Activated naive CD8-positive, alpha-beta T cell treated with anti-CD3 and anti-CD28 coated beads, Interleukin-2, amount 50 U/mL, for 24 hours (primary cell): ENCODE results near the gene LRGUK.
"Not testable (repeated sequence)": the region's sequence is repeated elsewhere in the genome, so short reads cannot be mapped to it uniquely, and the experiment has no call there.

Source experiments
- ATAC-seq: fragments of 150-1000 bp; cut with Tn5 transposase; one replicate; pipeline ENCODE4 v1.10.0; 2021
- DNase-seq: peaks from one replicate; pipeline ENCODE4 v3.0.0; 2021
- H3K27ac Mint-ChIP-seq: one replicate; pipeline ENCODE4 v1.8.0; 2021; ENCODE audit warnings: mild to moderate bottlenecking, mixed read lengths
- H3K27me3 Mint-ChIP-seq: one replicate; pipeline ENCODE4 v1.8.0; 2021; ENCODE audit warnings: mixed read lengths
- H3K36me3 Mint-ChIP-seq: one replicate; pipeline ENCODE4 v1.8.0; 2021; ENCODE audit warnings: low read depth, mixed read lengths
- H3K4me1 Mint-ChIP-seq: one replicate; pipeline ENCODE4 v1.8.0; 2021; ENCODE audit warnings: mixed read lengths
- H3K4me3 Mint-ChIP-seq: one replicate; pipeline ENCODE4 v1.8.0; 2021; ENCODE audit warnings: mild to moderate bottlenecking, moderate library complexity, mixed read lengths
- H3K9me3 Mint-ChIP-seq: one replicate; pipeline ENCODE4 v1.8.0; 2021; ENCODE audit warnings: mixed read lengths

LRGUK gene

DNA sequence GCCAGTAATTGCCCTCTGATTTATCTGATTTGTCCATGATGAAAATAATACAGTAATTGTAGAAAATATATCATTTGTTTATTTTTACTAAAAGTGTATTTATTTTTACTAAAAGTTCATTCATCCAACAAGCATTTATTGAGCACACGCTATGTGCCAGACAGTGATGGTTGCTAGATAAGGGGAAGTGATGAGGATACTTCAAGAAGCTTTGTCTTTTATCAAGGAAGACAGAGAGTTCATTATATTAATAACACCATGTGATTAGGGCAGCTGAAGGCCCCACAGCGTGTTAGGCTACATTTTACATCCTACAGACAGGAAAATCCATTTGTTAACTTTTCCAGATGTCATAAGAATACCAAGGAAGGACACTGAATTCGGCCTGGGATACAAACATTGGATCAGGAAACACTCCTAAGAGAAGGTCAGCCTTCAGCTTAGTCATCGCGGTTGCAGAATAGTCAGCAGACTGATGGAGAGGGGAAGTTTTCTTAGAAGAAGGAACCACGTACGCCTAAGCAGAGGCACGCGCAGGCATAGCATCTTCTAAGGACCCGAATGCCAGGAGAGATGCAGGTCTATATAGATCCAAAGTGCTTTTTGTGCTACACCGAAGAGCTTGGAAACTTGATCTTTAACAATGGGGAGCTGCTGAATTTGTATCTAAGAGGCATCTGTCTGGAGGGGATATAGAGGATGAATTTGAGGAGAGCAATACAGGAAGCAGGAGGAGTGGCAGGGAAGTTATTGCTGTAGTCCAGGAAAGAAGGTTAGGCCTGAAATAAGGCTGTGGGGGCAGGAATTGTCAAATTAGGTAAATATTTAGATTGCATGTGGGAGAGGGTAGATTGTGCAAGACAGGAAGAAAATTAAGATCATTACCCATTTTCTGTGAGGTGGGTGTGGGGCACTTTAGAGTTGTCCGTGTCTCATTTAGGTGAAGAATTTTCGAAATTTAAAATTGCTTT lies 85.7 kb downstream of the LRGUK start:
- DNase-seq (no peak), ATAC-seq (no peak)
- H3K36me3 Mint-ChIP-seq: no peaks in the 10 kb centered on the region
- H3K4me1 Mint-ChIP-seq: no peaks in the 10 kb centered on the region
- no peaks in the 10 kb centered on the region for H3K9me3 Mint-ChIP-seq
- H3K27ac Mint-ChIP-seq: no peak overlapping the region
- no peak overlapping the region for H3K4me3 Mint-ChIP-seq
- H3K27me3 Mint-ChIP-seq: peaks cover 2% of the 10 kb centered on the region

DNA sequence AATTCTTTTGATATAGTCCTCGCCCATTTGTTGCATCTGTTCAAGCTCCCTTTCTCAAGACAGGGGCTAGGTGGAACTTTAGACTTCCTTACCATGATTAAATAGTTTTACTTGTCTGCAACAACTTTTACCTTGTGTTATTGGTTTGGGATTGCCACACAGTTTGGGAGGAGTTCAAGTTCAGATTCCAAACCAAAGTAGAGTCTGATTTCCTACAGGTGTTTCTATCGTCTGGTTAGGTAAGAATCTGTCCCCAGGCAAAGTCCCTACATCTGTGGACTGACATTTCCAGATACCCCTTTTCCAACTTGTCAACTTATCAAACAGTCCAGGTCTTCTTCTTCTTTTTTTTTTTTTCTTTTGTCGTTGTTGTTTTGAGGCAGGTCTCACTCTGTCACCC lies 93.1 kb downstream of the LRGUK start:
- H3K4me1 Mint-ChIP-seq: no peaks in the 10 kb centered on the region
- H3K27me3 Mint-ChIP-seq: peaks cover 6% of the 10 kb centered on the region
- ATAC-seq: no peak
- DNase-seq: no peak
- H3K4me3 Mint-ChIP-seq: no peak overlapping the region
- no peak overlapping the region for H3K27ac Mint-ChIP-seq
- no peaks in the 10 kb centered on the region for H3K36me3 Mint-ChIP-seq
- no peaks in the 10 kb centered on the region for H3K9me3 Mint-ChIP-seq

DNA sequence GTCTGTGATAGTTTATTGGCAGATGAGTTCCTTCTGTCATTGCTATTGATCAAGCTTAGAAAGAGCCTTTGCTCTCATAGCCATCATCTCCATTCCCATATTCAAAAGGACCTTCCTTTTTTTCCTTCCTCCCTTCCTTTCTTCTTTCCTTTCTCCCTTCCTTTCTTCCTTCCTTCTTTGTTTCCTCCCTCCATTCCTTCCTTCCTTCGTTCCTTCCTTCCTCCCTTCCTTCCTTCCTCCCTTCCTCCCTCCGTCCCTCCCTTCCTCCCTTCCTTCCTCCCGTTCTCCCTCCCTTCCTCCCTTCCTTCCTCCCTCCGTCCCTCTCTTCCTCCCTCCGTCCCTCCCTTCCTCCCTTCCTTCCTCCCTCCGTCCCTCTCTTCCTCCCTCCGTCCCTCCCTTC lies 104.2 kb downstream of the LRGUK start:
- DNase-seq, H3K4me1 Mint-ChIP-seq, H3K27ac Mint-ChIP-seq, ATAC-seq, H3K36me3 Mint-ChIP-seq, H3K4me3 Mint-ChIP-seq: not testable (repeated sequence)
- Mint-ChIP-seq H3K9me3 (peaks cover 10% of the 10 kb centered on the region), H3K27me3 (peaks cover 12% of the 10 kb centered on the region)

DNA sequence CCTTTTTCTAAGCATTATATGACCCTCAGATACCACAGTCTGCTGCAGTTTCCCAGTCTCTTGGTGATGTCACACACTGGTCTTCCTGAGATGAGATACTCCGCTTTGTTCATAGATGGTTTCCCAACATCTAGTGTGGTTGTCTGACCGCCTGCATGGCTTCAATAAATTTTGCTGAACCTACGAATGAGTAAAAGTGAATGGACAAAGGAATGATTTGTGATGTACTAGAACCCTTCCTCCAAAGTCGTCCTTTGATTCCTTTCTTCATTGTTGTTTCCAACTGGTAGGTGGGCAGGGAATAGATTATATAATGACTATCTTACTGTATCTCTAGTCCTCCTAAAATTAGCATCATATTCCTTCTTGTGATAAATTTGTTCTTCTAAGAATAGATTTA lies 107.1 kb downstream of the LRGUK start:
- Mint-ChIP-seq H3K9me3 (peaks cover 7% of the 10 kb centered on the region), H3K27ac (no peak overlapping the region), H3K36me3 (no peaks in the 10 kb centered on the region), H3K4me1 (no peaks in the 10 kb centered on the region), H3K4me3 (no peak overlapping the region), H3K27me3 (peaks cover 17% of the 10 kb centered on the region)
- ATAC-seq: no peak
- no peak for DNase-seq

DNA sequence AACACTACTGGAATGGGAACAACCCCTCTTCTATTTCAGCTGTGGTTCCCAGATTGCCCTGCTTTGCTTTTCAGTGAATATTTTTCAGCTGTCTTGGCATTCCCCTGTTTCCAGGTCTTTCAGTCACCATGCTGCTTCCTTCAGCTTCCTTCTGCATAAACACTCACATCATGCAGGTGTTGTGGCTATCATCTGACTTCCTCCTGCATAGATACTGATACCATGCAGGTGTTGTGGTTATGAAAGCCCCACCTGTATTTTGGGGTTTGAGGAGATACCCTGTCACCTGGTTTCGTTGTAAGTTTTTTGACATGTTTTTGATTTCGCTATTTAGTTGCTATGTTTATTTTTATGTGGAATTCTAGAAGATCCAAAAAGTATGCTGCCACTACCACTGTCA lies 118.1 kb downstream of the LRGUK start:
- ATAC-seq (no peak), DNase-seq (no peak)
- H3K27me3 Mint-ChIP-seq: peaks cover 3% of the 10 kb centered on the region
- H3K4me3 Mint-ChIP-seq: no peak overlapping the region
- H3K36me3 Mint-ChIP-seq: no peaks in the 10 kb centered on the region
- no peaks in the 10 kb centered on the region for H3K4me1 Mint-ChIP-seq
- peaks cover 5% of the 10 kb centered on the region for H3K9me3 Mint-ChIP-seq
- H3K27ac Mint-ChIP-seq: no peak overlapping the region

DNA sequence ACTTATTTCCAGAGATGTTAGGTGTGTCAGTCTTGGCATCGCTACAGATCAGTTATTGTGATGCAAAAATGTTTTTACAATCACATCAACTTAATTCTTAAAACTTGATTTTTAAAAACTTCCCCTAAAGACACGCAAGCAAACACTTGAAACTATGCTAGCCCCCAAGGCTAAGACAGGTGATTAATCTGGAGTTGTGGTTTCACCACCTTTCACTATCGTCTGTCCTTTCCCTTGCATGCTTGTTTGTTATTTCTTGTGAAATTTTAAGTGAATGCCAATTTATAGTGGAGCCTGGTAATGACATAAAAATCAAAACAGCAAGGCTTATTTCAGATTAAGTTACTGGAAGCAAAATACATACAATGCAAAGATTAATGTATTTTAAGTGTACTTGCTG lies 119.2 kb downstream of the LRGUK start:
- Mint-ChIP-seq H3K4me1 (no peaks in the 10 kb centered on the region), H3K36me3 (no peaks in the 10 kb centered on the region), H3K27me3 (peaks cover 7% of the 10 kb centered on the region), H3K4me3 (no peak overlapping the region), H3K27ac (no peak overlapping the region), H3K9me3 (no peaks in the 10 kb centered on the region)
- DNase-seq (no peak), ATAC-seq (no peak)

DNA sequence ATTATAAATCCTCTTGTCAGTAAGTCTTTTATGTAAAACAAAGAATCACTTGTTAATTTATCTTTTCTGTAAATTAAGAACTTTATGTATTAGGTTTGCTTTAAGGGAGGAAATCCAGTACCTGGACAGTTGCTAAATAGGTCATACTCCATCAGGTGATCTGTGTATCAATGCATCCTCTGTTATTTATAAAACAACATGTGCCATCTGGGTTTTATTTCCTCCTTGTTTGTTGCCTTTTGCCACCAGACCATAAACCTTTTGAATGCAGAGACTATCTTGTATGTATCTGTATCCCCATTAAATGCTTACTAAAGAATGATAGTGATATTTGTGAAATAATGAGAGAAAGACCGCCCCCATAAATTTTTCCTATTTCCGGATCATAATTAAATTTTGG lies 119.6 kb downstream of the LRGUK start:
- H3K9me3 Mint-ChIP-seq: no peaks in the 10 kb centered on the region
- no peak overlapping the region for H3K4me3 Mint-ChIP-seq
- DNase-seq: no peak
- no peak overlapping the region for H3K27ac Mint-ChIP-seq
- H3K4me1 Mint-ChIP-seq: no peaks in the 10 kb centered on the region
- H3K27me3 Mint-ChIP-seq: peaks cover 7% of the 10 kb centered on the region
- no peak for ATAC-seq
- no peaks in the 10 kb centered on the region for H3K36me3 Mint-ChIP-seq

DNA sequence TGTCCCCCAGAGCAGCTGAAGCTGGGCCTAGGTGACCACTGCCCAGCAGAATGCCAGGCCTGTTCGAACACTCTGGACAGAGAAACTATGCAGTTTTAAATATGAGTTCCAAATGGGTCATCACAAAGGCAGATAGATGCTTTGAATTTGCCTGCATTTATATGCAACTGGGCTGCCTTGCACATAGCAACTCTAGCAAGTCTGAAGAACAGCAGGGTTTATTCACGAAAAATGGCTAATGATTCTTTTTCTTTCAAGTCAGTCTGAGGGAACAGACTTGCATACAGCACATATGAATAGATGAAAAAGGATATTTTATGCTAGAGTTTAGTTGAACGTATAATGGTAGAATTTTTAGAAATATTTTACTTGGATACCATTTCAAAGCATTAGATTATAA lies 121.1 kb downstream of the LRGUK start:
- Mint-ChIP-seq H3K9me3 (no peaks in the 10 kb centered on the region), H3K36me3 (no peaks in the 10 kb centered on the region), H3K4me3 (no peak overlapping the region), H3K27ac (no peak overlapping the region), H3K27me3 (peaks cover 7% of the 10 kb centered on the region), H3K4me1 (no peaks in the 10 kb centered on the region)
- ATAC-seq (no peak), DNase-seq (no peak)

DNA sequence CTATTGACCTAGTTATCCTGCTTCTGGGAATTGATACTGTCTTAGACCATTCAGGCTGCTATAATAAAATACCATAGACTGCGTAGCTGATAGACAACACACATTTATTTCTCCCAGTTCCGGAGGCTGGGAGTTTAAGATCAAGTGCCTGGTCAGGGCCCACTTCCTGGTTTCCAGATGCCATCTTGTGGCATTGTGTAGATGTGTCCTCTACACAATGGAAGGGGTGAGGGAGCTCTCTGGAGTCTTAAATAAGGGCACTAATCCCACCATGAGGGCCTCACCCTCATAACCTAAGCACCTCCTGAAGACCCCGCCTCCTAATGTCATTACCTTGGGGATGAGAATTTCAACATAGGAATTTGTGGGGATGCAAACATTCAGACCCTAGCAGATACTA lies 127.2 kb downstream of the LRGUK start:
- no peaks in the 10 kb centered on the region for H3K36me3 Mint-ChIP-seq
- no peaks in the 10 kb centered on the region for H3K4me1 Mint-ChIP-seq
- H3K4me3 Mint-ChIP-seq: no peak overlapping the region
- ATAC-seq (no peak), DNase-seq (no peak)
- peaks cover 9% of the 10 kb centered on the region for H3K27me3 Mint-ChIP-seq
- no peak overlapping the region for H3K27ac Mint-ChIP-seq
- H3K9me3 Mint-ChIP-seq: peaks cover 3% of the 10 kb centered on the region

DNA sequence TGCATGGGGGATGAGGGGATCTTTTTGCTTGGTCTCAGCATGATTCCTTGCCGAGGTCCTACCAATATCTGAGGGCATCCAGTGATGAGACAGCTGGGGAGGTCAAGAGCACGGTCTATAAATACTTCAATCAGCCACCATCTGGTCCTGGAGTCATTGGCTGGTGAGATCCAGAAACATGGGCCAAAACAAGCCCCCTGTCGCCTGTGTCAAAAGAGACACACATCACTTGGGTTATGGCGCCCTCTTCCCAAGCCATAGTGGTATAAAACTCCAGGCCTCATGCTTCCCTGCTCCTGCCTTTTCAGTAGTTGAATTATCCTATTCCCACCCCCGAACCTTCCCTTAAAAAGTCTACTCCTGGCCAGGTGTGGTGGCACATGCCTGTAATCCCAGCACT lies 128.7 kb downstream of the LRGUK start:
- ATAC-seq: no peak
- Mint-ChIP-seq H3K27me3 (peaks cover 5% of the 10 kb centered on the region), H3K27ac (no peak overlapping the region), H3K9me3 (peaks cover 3% of the 10 kb centered on the region), H3K4me1 (no peaks in the 10 kb centered on the region), H3K36me3 (no peaks in the 10 kb centered on the region), H3K4me3 (no peak overlapping the region)
- DNase-seq: no peak

DNA sequence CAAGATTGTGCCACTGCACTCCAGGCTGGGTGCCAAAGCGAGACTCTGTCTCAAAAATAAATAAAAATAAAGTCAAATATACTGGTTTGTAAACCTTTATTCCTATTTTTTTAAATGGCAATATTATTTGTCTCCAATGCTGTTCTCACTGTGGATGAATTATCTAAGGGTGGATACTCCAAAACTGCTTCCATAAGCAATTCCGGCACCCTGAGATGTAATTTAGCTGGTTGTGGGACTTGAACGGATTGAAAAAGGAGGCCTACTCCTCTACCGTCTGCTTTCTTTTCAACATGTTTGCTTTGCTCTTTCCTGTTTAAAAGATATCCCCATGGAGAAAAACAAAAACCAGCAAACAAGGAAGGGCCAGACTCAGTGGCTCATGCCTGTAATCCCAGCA lies 135.2 kb downstream of the LRGUK start:
- H3K4me1 Mint-ChIP-seq: no peaks in the 10 kb centered on the region
- peaks cover 14% of the 10 kb centered on the region for H3K9me3 Mint-ChIP-seq
- peaks cover 3% of the 10 kb centered on the region for H3K27me3 Mint-ChIP-seq
- no peak overlapping the region for H3K27ac Mint-ChIP-seq
- ATAC-seq (no peak), DNase-seq (no peak)
- H3K36me3 Mint-ChIP-seq: no peaks in the 10 kb centered on the region
- no peak overlapping the region for H3K4me3 Mint-ChIP-seq

DNA sequence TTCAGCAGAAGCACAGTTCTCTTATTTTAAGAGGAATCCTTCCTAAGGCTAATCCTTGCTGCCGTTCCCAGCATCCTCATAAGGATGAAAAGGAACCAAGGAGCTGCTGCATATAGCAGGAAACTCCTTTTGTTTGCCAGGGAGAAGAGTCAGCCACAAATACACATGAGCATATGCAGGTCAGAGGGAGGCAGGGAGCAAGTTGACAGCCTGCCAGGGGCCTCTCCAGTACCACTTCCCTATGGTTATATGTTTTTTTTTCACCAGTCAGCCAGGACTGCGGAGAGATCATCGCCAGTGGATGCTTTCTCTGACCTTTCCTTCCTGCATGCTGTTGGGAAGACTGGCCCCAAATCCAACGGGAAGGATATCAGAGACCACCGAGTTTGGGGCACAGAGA lies 149.8 kb downstream of the LRGUK start:
- Mint-ChIP-seq H3K36me3 (no peaks in the 10 kb centered on the region), H3K27ac (no peak overlapping the region), H3K27me3 (peaks cover 35% of the 10 kb centered on the region), H3K4me1 (no peaks in the 10 kb centered on the region), H3K4me3 (no peak overlapping the region), H3K9me3 (no peaks in the 10 kb centered on the region)
- ATAC-seq (no peak), DNase-seq (no peak)

DNA sequence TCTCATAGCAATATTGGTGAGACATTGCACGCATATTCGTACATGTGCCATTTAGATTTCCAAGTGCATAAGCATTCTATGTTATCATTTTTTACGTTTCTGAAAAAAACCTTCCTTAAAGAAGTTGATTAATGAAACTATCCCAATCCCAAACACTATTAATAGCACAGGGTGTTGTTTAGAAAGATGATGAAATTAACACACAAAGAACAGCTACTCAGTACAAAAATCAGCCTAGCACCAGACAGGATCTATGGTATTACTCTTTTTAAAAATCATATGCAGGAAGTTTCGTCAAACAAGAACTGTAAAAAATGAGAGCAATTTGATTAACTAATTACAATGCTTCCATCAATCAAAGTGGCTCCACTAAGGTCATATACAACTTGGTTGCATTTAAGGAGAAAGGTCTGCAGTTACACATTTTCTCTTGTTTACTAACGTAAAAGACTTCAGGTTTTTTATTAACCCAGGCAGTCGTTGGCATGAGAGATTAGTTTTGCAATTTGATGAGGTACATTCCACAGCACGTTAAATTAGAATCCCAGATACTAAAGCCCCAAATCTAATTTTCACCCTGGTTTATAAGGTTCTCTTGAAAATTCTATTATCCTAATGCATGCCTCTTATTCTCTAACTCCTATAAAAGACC lies 151.5 kb downstream of the LRGUK start:
- Mint-ChIP-seq H3K36me3 (no peaks in the 10 kb centered on the region), H3K4me3 (no peak overlapping the region), H3K9me3 (no peaks in the 10 kb centered on the region), H3K4me1 (no peaks in the 10 kb centered on the region), H3K27ac (no peak overlapping the region), H3K27me3 (peaks cover 35% of the 10 kb centered on the region)
- ATAC-seq (no peak), DNase-seq (no peak)

DNA sequence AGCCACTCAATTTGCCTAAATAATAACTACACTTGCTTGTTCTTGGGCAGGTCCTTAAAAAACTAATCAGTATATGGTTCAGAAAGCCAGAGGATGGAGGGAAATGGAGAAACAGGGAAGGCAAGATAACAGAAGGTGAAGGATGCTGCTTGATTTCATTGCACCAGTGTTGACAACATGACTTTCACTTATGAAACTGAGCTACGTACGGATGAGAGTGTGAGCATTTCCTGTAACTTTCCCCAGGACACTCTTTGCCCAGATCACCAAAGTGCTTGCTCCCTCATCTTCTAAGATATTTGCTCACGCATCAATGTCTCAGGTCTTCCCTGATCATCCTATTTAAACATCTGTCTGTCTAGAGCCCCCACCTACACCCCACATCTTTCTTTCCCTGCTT lies 152.2 kb downstream of the LRGUK start:
- H3K36me3 Mint-ChIP-seq: no peaks in the 10 kb centered on the region
- DNase-seq: no peak
- no peak overlapping the region for H3K4me3 Mint-ChIP-seq
- no peaks in the 10 kb centered on the region for H3K9me3 Mint-ChIP-seq
- H3K4me1 Mint-ChIP-seq: no peaks in the 10 kb centered on the region
- H3K27me3 Mint-ChIP-seq: peaks cover 35% of the 10 kb centered on the region
- H3K27ac Mint-ChIP-seq: no peak overlapping the region
- ATAC-seq: no peak

DNA sequence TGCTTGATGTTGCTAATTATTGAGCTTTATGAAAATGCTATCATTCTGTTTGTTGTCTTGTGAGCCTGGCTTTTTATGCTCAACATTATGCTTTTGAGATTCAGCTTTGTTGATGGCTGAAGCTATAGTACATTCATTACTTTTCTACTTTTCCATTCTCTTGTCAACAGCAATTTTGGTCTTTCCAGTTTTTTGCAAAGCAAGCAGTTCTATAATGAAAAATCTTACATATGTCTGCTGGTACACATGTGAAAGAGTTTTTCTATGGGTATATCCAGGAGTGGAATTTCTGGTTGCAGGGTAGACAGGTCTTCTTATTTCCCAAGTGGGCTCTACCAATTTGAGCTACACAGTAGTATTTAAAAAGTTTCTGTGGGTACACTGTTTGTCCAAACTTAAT lies 152.8 kb downstream of the LRGUK start:
- no peaks in the 10 kb centered on the region for H3K9me3 Mint-ChIP-seq
- H3K27me3 Mint-ChIP-seq: peaks cover 33% of the 10 kb centered on the region
- no peak overlapping the region for H3K27ac Mint-ChIP-seq
- DNase-seq (no peak), ATAC-seq (no peak)
- H3K4me1 Mint-ChIP-seq: no peaks in the 10 kb centered on the region
- no peaks in the 10 kb centered on the region for H3K36me3 Mint-ChIP-seq
- H3K4me3 Mint-ChIP-seq: no peak overlapping the region
